SIG-M5 treated with dmso at 0.1 percent for 504 hours (cell line): Measurements from ENCODE around the gene CEACAM7.
"Not testable (repeated sequence)": the region's sequence is repeated elsewhere in the genome, so short reads cannot be mapped to it uniquely, and the experiment has no call there.

Experiments
- DNase-seq: peaks from one replicate; lab custom pipeline; 2025; ENCODE audit not compliant: unreplicated experiment; lab: John Stamatoyannopoulos, UW

CEACAM7 gene

GRCh38 chr19:41657157-41657556, 30.9 kb downstream of the CEACAM7 start:
- no peak for DNase-seq

- not testable (repeated sequence) for DNase-seq
Measured at GRCh38 chr19:41656756-41657155, 31.3 kb downstream of the CEACAM7 start.

- no peak for DNase-seq
Measured at GRCh38 chr19:41652250-41652649, 35.8 kb downstream of the CEACAM7 start.

GRCh38 chr19:41649827-41650226, 38.2 kb downstream of the CEACAM7 start:
- DNase-seq: no peak

- DNase-seq: no peak
Measured at GRCh38 chr19:41646589-41647204, 41.4 kb downstream of the CEACAM7 start.

GRCh38 chr19:41641879-41642485, 46.1 kb downstream of the CEACAM7 start:
- peak; percentile 46 for DNase-seq

- peak; percentile 79 for DNase-seq
Measured at GRCh38 chr19:41638641-41639081, 49.4 kb downstream of the CEACAM7 start.

GRCh38 chr19:41637484-41637883, 50.6 kb downstream of the CEACAM7 start:
- peak; percentile 68 for DNase-seq

GRCh38 chr19:41627966-41628675, 59.9 kb downstream of the CEACAM7 start:
- DNase-seq: no peak

GRCh38 chr19:41626877-41627276, 61.2 kb downstream of the CEACAM7 start, which contains the start of gene CEACAM4:
Gene CEACAM4 (minus strand): TSS chr19:41627074. CDS start chr19:41626963, 111 bp downstream.
- peak; percentile 81 for DNase-seq

GRCh38 chr19:41626278-41626677, 61.8 kb downstream of the CEACAM7 start:
- no peak for DNase-seq

- DNase-seq: no peak
Measured at GRCh38 chr19:41624937-41625336, 63.1 kb downstream of the CEACAM7 start.

GRCh38 chr19:41624515-41624914, 63.6 kb downstream of the CEACAM7 start:
- DNase-seq: no peak

GRCh38 chr19:41623360-41623759, 64.7 kb downstream of the CEACAM7 start:
- no peak for DNase-seq
